Dedifferentiated amniotic fluid mesenchymal stem cell (primary cell): Measurements from ENCODE around the gene HS2ST1.
"Not testable (repeated sequence)": the region's sequence is repeated elsewhere in the genome, so short reads cannot be mapped to it uniquely, and the experiment has no call there.

Experiments used
- DNase-seq: peaks from one replicate; pipeline ENCODE4 v3.0.0-alpha.2; 2016; ENCODE audit errors: extremely low spot score

Gene HS2ST1

GRCh38 chr1:87066708-87067107, 152.3 kb downstream of the HS2ST1 start:
- DNase-seq, result not testable (repeated sequence)

- DNase-seq, result no peak
These were observed 158.0 kb downstream of the HS2ST1 start for GRCh38 chr1:87072411-87072810.

- DNase-seq, result no peak
These were observed 158.5 kb downstream of the HS2ST1 start for GRCh38 chr1:87072904-87073303.

GRCh38 chr1:87074001-87074795, 159.8 kb downstream of the HS2ST1 start:
- no peak for DNase-seq

- no peak for DNase-seq
These were observed 163.7 kb downstream of the HS2ST1 start for GRCh38 chr1:87077959-87078639.

- peak; percentile 78 for DNase-seq
These were observed 169.9 kb downstream of the HS2ST1 start for GRCh38 chr1:87084244-87084836.

GRCh38 chr1:87086120-87086519, 171.7 kb downstream of the HS2ST1 start:
- no peak for DNase-seq

GRCh38 chr1:87089070-87089736, 174.8 kb downstream of the HS2ST1 start:
- no peak for DNase-seq

- no peak for DNase-seq
These were observed 175.4 kb downstream of the HS2ST1 start for GRCh38 chr1:87089823-87090222.

GRCh38 chr1:87091425-87091824, 177.0 kb downstream of the HS2ST1 start:
- DNase-seq, result no peak

GRCh38 chr1:87092846-87093245, 178.4 kb downstream of the HS2ST1 start:
- no peak for DNase-seq

GRCh38 chr1:87093286-87093685, 178.9 kb downstream of the HS2ST1 start:
- DNase-seq, result peak; percentile 32

GRCh38 chr1:87094238-87094637, 179.8 kb downstream of the HS2ST1 start:
- DNase-seq, result no peak

- DNase-seq, result no peak
These were observed 185.8 kb downstream of the HS2ST1 start for GRCh38 chr1:87100271-87100670.

- no peak for DNase-seq
These were observed 188.6 kb downstream of the HS2ST1 start for GRCh38 chr1:87103074-87103473.

GRCh38 chr1:87104140-87104539, 189.7 kb downstream of the HS2ST1 start:
- no peak for DNase-seq

GRCh38 chr1:87104945-87105344, 190.5 kb downstream of the HS2ST1 start:
- DNase-seq, result no peak

- no peak for DNase-seq
These were observed 191.7 kb downstream of the HS2ST1 start for GRCh38 chr1:87106144-87106543.

- DNase-seq, result no peak
These were observed 192.4 kb downstream of the HS2ST1 start for GRCh38 chr1:87106867-87107266.

- DNase-seq, result no peak
These were observed 193.8 kb downstream of the HS2ST1 start for GRCh38 chr1:87108228-87108627.

- DNase-seq, result no peak
These were observed 194.5 kb downstream of the HS2ST1 start for GRCh38 chr1:87108814-87109411.
